HepG2 (cell line): ENCODE data around the gene CDNF. TPM values are rescaled to one million over a fixed set of nuclear protein-coding genes. Genes with fewer than 3 reads are reported as not detected.
"Not testable (repeated sequence)": the region's sequence is repeated elsewhere in the genome, so short reads cannot be mapped to it uniquely, and the experiment has no call there.

Experiments used
- ATAC-seq: fragments of 200-7000 bp; cut with Tn5 transposase; 3 replicates; pipeline ENCODE4 v1.9.1; 2020; ENCODE audit warnings: mild to moderate bottlenecking, moderate library complexity
- BruUV-seq: library from RNA; stranded (reverse); fragments of 400-500 nt; replicated peaks from 2 replicates; lab custom pipeline; 2021; lab: Mats Ljungman, UMichigan
- CTCF ChIA-PET: fragments of 300-600 bp; formaldehyde crosslinking; extraction: SDS; loops from one replicate; lab custom pipeline; 2021; ENCODE audit warnings: low total read pairs, inconsistent platforms, low intra/inter-chr PET ratio; lab: Yijun Ruan, JAX
- POLR2A ChIA-PET: fragments of 350-600 bp; sonication (Branson Sonifier 250); formaldehyde crosslinking; loops from one replicate; lab custom pipeline; 2020; ENCODE audit warnings: antibody characterized with exemption, inconsistent platforms; lab: Yijun Ruan, JAX
- DNase-seq: peaks from one replicate; pipeline ENCODE4 v3.0.0-alpha.2; 2015; ENCODE audit warnings: low spot score
- FAIRE-seq: peaks from 3 replicates; lab custom pipeline; 2011; peaks lifted over from hg19 to GRCh38; lab: Jason Lieb, UNC
- H2AFZ ChIP-seq: one replicate; pipeline ENCODE4 v1.6.1; 2011; ENCODE audit warnings: low read length, inconsistent platforms
- H3K27ac ChIP-seq: fragments of 300-600 bp; 3 replicates; pipeline ENCODE4 v1.8.0; 2011; ENCODE audit warnings: mixed run types, mild to moderate bottlenecking, mixed read lengths, low read length, inconsistent platforms; ENCODE audit not compliant: insufficient read depth; ENCODE audit errors: extremely low read length
- H3K27me3 ChIP-seq, 2 experiments: fragments of 200-600 bp in 1 of 2; 2 replicates in 1 of 2; 3 replicates in 1 of 2; pipeline versions ENCODE4 v1.6.0 to v1.8.0; 2011; ENCODE audit warnings: low read length in 2 of 2, mild to moderate bottlenecking in 2 of 2, moderate library complexity in 2 of 2, inconsistent platforms in 1 of 2; ENCODE audit not compliant: insufficient read depth in 2 of 2, control insufficient read depth in 1 of 2
- H3K36me3 ChIP-seq, 2 experiments: fragments of 200-600 bp in 1 of 2; replicated peaks in 1 of 2; 2 replicates in 1 of 2; 3 replicates in 1 of 2; pipeline versions ENCODE4 v1.5.1 to v1.8.0; 2011; ENCODE audit warnings: low read length in 2 of 2, inconsistent platforms in 1 of 2; ENCODE audit not compliant: insufficient read depth in 2 of 2, control insufficient read depth in 1 of 2
- H3K4me1 ChIP-seq: 2 replicates; pipeline ENCODE4 v1.5.1; 2012; ENCODE audit warnings: low read length, inconsistent platforms; ENCODE audit not compliant: insufficient read depth
- H3K4me2 ChIP-seq: 2 replicates; pipeline ENCODE4 v1.6.0; 2011; ENCODE audit warnings: low read depth, low read length, inconsistent platforms
- H3K4me3 ChIP-seq, 3 experiments: fragments of 200-600 bp in 1 of 3; sonication (generic), shearing (Covaris generic) in 1 of 3; replicated peaks in 1 of 3; 2 replicates each; pipeline ENCODE4 v1.5.1; 2011 to 2016; ENCODE audit warnings: low read length in 3 of 3, inconsistent platforms in 2 of 3, low read depth in 2 of 3, mild to moderate bottlenecking in 2 of 3, control low read depth in 1 of 3, mixed read lengths in 1 of 3; ENCODE audit not compliant: insufficient read depth in 1 of 3
- H3K79me2 ChIP-seq: one replicate; pipeline ENCODE4 v1.6.1; 2011; ENCODE audit warnings: low read length, inconsistent platforms; ENCODE audit not compliant: insufficient read depth
- H3K9ac ChIP-seq: 2 replicates; pipeline ENCODE4 v1.6.0; 2011; ENCODE audit warnings: mild to moderate bottlenecking, low read depth, low read length, inconsistent platforms; ENCODE audit not compliant: insufficient read depth
- H3K9me3 ChIP-seq: 2 replicates; pipeline ENCODE4 v1.5.1; 2012; ENCODE audit warnings: mild to moderate bottlenecking, low read length
- H4K20me1 ChIP-seq: 2 replicates; pipeline ENCODE4 v1.6.0; 2011; ENCODE audit warnings: inconsistent platforms, mild to moderate bottlenecking, low read length, moderate library complexity; ENCODE audit not compliant: insufficient read depth
- IRF2 ChIP-seq: IDR thresholded peaks from 2 replicates; pipeline ENCODE4 v1.6.1; 2018; ENCODE audit warnings: missing genetic modification reagents, missing compliant biosample characterization
- SCMH1 ChIP-seq: sonication (generic); formaldehyde crosslinking; IDR thresholded peaks from 2 replicates; pipeline ENCODE4 v1.9.0; 2021; ENCODE audit warnings: missing genetic modification reagents, mild to moderate bottlenecking, borderline replicate concordance
- SIX4 ChIP-seq: sonication (generic); formaldehyde crosslinking; IDR thresholded peaks from 2 replicates; pipeline ENCODE4 v1.4.0; 2020; ENCODE audit warnings: missing genetic modification reagents
- TARDBP ChIP-seq: sonication (generic); formaldehyde crosslinking; IDR thresholded peaks from 2 replicates; pipeline ENCODE4 v1.8.0; 2022; ENCODE audit warnings: mild to moderate bottlenecking, missing genetic modification reagents
- ZMYM2 ChIP-seq: sonication (generic); formaldehyde crosslinking; IDR thresholded peaks from 2 replicates; pipeline ENCODE4 v1.8.0; 2022; ENCODE audit warnings: mild to moderate bottlenecking, missing genetic modification reagents
- ZNF333 ChIP-seq: sonication (generic); formaldehyde crosslinking; IDR thresholded peaks from 2 replicates; pipeline ENCODE4 v1.4.0; 2020; ENCODE audit warnings: mild to moderate bottlenecking, missing genetic modification reagents, borderline replicate concordance
- ZNF350 ChIP-seq: sonication (generic); formaldehyde crosslinking; IDR thresholded peaks from 2 replicates; pipeline ENCODE4 v1.4.0; 2020; ENCODE audit warnings: mild to moderate bottlenecking, low read depth, missing genetic modification reagents, borderline replicate concordance
- WGBS: methylation state at CpG from one replicate; pipeline ENCODE4 v1.1.6; 2017; ENCODE audit warnings: low lambda C conversion rate; 5-methylcytosine and 5-hydroxymethylcytosine counted together
- in situ Hi-C: cut with HindIII; loops from 2 replicates; pipeline ENCODE4 v1.10.0; 2017; ENCODE audit warnings: low pct_unique_long_range_greater_than_20kb; ENCODE audit not compliant: extremely low pct_ligation_motif_present
- intact Hi-C: fragments of 100-400 bp; cut with micrococcal nuclease; formaldehyde crosslinking; loops from one replicate; pipeline ENCODE4 v1.10.0; 2022; ENCODE audit not compliant: unreplicated experiment
- polyA plus RNA-seq, 8 experiments: library from polyadenylated mRNA; depleted of rRNA in 3 of 8; stranded (reverse) in 7 of 8; unstranded in 1 of 8; fragments of >200 nt; fragmentation: Illumina TruSeq in 4 of 8; extraction: Trizol in 4 of 8; gene quantifications; 2 replicates each; pipeline versions ENCODE4 v1.2.1 to v1.2.3, GENCODE V29; 2011 to 2016; ENCODE audit warnings: low read depth in 4 of 8, missing spikeins in 1 of 8, mixed read lengths in 1 of 8; ENCODE audit not compliant: insufficient read depth in 1 of 8
- total RNA-seq, 5 experiments: library from RNA; depleted of rRNA; stranded (reverse); fragments of >200 nt; fragmentation: Illumina TruSeq; extraction: Trizol; gene quantifications; 2 replicates each; pipeline ENCODE4 v1.2.3, GENCODE V29; 2016; ENCODE audit warnings: low read depth in 1 of 5

Gene CDNF
- total and polyA plus RNA-seq, 2 of the 13 experiments (the other 11 are each of a cell fraction or from before 2014, with no cell fraction given), result 0.29 to 0.33 TPM

DNA sequence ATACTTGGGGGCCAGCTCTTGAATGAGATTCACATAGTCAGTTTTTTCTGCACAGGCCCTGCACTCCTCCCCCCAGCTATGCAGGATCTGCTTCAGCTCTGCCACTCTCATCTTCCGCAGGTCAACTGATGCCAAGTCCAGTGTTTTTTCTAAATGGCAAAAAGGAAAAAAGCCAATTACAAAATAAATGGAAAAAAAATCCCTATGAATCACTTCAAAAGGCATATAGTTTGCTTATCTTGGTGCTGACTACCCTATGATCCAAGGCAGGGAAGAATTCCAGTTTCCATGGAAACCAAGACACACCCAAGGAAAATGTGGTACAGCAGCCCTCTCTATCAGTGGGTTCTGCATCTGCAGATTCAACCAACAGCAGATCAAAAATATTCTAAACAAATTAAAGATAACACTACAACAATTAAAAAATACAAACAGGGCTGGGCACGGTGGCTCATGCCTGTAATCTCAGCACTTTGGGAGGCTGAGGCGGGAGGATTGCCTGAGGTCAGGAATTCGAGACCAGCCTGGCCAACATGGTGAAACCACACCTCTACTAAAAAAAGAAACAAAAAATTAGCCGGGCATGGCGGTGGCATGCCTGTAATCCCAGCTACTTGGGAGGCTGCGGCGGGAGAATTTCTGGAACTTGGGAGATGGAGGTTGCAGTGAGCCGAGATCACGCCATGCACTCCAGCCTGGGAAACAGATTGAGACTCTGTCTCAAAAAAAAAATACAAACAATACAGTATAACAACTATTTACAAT is 17.6 kb downstream of the CDNF start:
- no peak overlapping the region for H3K9ac ChIP-seq
- no peaks in the 10 kb centered on the region for H4K20me1 ChIP-seq
- TF ChIP-seq SCMH1 (CRISPR knock-in tag), result no peak
- TF ChIP-seq SIX4 (CRISPR knock-in tag), result no peak
- no peak for TF ChIP-seq ZMYM2 (CRISPR knock-in tag)
- TF ChIP-seq TARDBP (CRISPR knock-in tag), result no peak
- TF ChIP-seq ZNF333, result no peak
- TF ChIP-seq IRF2 (CRISPR knock-in tag), result no peak
- TF ChIP-seq ZNF350 (CRISPR knock-in tag), result no peak
- no TSS peak for BruUV-seq
- 81% methylated on average over 10 of the region's 10 CpGs for WGBS
- ChIA-PET CTCF (no interaction called here), POLR2A (no interaction called here)
- H3K4me2 ChIP-seq, result no peak overlapping the region
- 0 out of 2 replicates have a peak, but pooled peaks cover 7% of the 10 kb centered on the region for H3K4me1 ChIP-seq
- no peak overlapping the region for H2AFZ ChIP-seq
- in situ Hi-C loops (loop anchor here (5.0 to 25.0 kb wide), 2 partner anchors 323 to 633 kb away; no protein-coding TSS in a partner anchor), intact Hi-C loops (no loop called here)
- H3K27me3 ChIP-seq, result no peaks in the 10 kb centered on the region; a peak in 1 of 5 replicates
- no peak overlapping the region for H3K4me3 ChIP-seq
- DNase-seq, result no peak
- no peak for ATAC-seq
- FAIRE-seq, result no peak
- H3K79me2 ChIP-seq, result no peaks in the 10 kb centered on the region
- H3K36me3 ChIP-seq, result no peaks in the 10 kb centered on the region
- H3K27ac ChIP-seq, result no peak overlapping the region
- no peaks in the 10 kb centered on the region for H3K9me3 ChIP-seq

DNA sequence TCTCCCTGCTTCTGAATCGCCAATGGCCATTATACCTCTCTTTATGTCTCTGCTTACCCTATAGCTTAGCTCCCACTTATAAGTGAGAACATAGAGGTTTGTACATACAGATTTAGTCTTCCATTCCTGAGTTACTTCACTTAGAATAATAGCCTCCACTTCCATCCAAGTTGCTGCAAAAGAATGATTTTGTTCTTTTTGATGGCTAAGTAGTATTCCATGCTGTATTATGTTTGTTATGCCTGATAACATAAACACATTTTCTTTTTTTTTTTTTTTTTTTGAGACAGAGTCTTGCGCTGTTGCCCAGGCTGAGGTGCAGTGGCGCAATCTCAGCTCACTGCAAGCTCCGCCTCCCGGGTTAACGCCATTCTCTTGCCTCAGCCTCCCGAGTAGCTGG is 21.1 kb downstream of the CDNF start:
- DNase-seq, FAIRE-seq, H2AFZ ChIP-seq, H3K9ac ChIP-seq, H3K27ac ChIP-seq, H3K9me3 ChIP-seq, POLR2A ChIA-PET, H3K4me1 ChIP-seq, H3K27me3 ChIP-seq, H3K36me3 ChIP-seq, H3K79me2 ChIP-seq, H4K20me1 ChIP-seq, H3K4me3 ChIP-seq, CTCF ChIA-PET, ATAC-seq, intact Hi-C loops, H3K4me2 ChIP-seq, BruUV-seq: not testable (repeated sequence)
- 85% methylated on average over 7 of the region's 7 CpGs for WGBS
- in situ Hi-C loops, result loop anchor here (25.0 kb wide), 1 partner anchor 629 kb away; no protein-coding TSS in a partner anchor
